GM13977 (cell line): ENCODE results near the gene SLC12A7.

Experiments
- DNase-seq: peaks from one replicate; pipeline ENCODE4 v3.0.0; 2012; ENCODE audit warnings: low spot score
- CTCF ChIP-seq: IDR thresholded peaks from 2 replicates; pipeline ENCODE4 v1.5.1; 2012; ENCODE audit warnings: mild to moderate bottlenecking, control low read depth; ENCODE audit not compliant: insufficient read depth; ENCODE audit errors: extremely low read depth, missing control alignments
- in situ Hi-C: fragments of 300-500 bp; cut with MboI; formaldehyde crosslinking; loops from one replicate; pipeline ENCODE4 v1.12.0; 2022; ENCODE audit warnings: low sequenced_read_pairs, low pct_unique_long_range_greater_than_20kb, mixed read lengths, inconsistent platforms; ENCODE audit not compliant: unreplicated experiment

Gene SLC12A7

GRCh38 chr5:1090538-1090937 lies 21.3 kb downstream of the SLC12A7 start:
- no peak for TF ChIP-seq CTCF
- DNase-seq, result no peak
- in situ Hi-C loops, result no loop called here

DNA sequence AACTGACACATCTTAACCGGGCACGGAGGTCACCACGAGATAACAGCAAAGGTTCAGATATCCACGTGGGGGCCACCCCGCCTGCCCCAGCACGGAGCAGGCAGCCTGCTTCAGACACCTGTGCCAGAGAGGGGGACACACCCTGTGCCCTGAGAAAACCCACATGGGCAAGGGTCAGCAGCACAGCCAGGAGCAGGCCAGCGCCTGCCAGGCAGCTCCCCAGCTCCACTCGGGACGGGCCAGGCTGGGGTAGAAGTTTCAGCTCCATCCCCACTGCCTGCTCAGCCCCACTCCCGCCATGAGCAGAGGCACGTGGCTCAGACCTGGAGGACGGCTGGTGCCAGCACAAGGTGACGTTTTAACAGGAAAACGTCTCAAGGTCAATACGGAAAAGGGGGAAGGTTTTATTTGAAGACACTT lies 22.2 kb downstream of the SLC12A7 start:
- no peak for TF ChIP-seq CTCF
- no peak for DNase-seq
- in situ Hi-C loops, result no loop called here

DNA sequence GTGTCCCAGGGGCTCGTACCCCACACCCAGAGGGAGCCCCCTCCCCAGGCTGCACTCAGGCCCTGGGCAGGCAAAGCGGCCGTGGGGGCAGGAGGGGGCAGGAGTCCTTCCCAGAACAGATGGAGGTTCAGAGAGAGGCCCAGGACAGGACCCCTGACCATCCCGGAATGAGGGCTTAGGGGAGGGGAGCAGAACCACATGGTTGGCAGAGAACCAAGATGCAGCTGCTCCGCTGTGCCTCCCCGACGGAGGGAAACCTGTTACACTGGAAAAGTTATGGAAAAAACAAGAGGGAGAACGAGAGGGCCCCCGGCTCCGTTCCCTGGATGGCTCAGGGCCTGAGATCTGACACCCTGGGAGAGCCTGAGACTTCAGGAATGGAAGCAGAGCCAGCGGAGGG lies 22.7 kb downstream of the SLC12A7 start:
- TF ChIP-seq CTCF, result no peak
- no peak for DNase-seq
- in situ Hi-C loops, result no loop called here

DNA sequence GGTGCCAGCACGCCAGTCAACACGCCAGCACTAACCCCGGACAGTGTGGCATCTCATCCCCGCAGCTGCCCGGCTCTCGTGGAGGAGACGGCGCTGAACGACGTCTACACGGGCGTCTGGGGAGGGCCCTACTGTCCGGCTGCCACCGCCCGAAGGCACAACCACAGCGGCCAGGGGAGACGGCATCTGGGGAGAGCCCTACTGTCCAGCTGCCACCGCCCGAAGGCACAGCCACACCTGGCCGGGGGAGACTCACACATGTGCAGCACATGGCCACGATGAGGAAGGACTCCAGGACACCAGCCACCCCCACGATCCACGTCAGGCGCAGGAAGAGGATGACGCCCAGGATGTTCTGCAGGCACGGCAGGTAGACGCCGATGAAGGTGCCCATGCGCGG lies 23.1 kb downstream of the SLC12A7 start:
- in situ Hi-C loops, result no loop called here
- DNase-seq, result no peak
- no peak for TF ChIP-seq CTCF

- TF ChIP-seq CTCF, result no peak
- in situ Hi-C loops, result no loop called here
- DNase-seq, result no peak
These were observed 23.8 kb downstream of the SLC12A7 start for GRCh38 chr5:1088031-1088430.

DNA sequence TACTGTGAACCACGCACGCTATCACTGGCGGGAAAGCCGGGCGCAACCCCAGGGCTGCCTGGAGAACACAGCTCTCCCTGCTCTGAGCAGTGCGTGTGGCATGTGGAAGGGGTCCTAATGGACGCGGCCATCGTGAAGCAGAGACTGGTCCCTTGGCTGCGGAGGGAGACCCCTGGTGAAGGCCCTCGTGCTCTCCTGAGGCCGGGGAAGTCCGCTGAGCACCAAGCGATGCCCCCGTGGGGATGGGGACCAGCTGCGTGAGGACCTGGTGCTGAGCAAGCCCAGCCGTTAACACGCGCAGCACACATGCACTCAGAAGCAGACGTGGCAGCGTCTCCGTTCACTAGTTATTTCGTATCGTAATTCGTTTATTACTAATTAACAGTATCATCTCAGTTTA lies 24.4 kb downstream of the SLC12A7 start:
- no peak for DNase-seq
- TF ChIP-seq CTCF, result no peak
- in situ Hi-C loops, result no loop called here

GRCh38 chr5:1086871-1087270 lies 25.0 kb downstream of the SLC12A7 start:
- no peak for DNase-seq
- in situ Hi-C loops, result no loop called here
- TF ChIP-seq CTCF, result no peak
